ENCODE measurements around the gene DCTN3.

The DCTN3 gene

DNA sequence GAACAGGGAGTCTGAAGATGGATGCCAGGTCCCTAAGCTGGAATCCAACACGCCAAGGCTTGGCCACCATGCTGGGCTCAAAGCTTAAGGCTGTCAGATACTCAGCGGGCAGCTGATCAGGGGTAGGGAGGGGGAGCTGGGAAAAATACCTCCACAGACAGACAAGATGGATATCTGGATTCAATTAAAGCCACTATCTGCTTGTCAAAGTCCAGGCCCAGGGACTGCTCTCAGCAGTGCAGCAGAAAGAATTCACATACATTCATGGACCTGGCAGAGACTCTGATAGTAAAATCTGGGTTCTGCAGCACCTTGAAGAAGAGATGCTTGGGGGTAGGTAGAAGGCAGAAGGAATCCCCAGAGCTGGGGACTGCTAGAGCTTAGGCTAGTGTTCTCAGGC, 5.2 kb downstream of the DCTN3 start:
- TF ChIP-seq, protein P1, sequence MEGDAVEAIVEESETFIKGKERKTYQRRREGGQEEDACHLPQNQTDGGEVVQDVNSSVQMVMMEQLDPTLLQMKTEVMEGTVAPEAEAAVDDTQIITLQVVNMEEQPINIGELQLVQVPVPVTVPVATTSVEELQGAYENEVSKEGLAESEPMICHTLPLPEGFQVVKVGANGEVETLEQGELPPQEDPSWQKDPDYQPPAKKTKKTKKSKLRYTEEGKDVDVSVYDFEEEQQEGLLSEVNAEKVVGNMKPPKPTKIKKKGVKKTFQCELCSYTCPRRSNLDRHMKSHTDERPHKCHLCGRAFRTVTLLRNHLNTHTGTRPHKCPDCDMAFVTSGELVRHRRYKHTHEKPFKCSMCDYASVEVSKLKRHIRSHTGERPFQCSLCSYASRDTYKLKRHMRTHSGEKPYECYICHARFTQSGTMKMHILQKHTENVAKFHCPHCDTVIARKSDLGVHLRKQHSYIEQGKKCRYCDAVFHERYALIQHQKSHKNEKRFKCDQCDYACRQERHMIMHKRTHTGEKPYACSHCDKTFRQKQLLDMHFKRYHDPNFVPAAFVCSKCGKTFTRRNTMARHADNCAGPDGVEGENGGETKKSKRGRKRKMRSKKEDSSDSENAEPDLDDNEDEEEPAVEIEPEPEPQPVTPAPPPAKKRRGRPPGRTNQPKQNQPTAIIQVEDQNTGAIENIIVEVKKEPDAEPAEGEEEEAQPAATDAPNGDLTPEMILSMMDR (IDR thresholded peaks at IDR 0.05; ENCODE audit: low read depth, low read length, missing control alignments), result no peak
- no peak overlapping the region for H3K4me3 ChIP-seq (replicated peaks; ENCODE audit: low read depth, low read length)
- no peak for DNase-seq (ENCODE audit: extremely low read depth, low read depth)

DNA sequence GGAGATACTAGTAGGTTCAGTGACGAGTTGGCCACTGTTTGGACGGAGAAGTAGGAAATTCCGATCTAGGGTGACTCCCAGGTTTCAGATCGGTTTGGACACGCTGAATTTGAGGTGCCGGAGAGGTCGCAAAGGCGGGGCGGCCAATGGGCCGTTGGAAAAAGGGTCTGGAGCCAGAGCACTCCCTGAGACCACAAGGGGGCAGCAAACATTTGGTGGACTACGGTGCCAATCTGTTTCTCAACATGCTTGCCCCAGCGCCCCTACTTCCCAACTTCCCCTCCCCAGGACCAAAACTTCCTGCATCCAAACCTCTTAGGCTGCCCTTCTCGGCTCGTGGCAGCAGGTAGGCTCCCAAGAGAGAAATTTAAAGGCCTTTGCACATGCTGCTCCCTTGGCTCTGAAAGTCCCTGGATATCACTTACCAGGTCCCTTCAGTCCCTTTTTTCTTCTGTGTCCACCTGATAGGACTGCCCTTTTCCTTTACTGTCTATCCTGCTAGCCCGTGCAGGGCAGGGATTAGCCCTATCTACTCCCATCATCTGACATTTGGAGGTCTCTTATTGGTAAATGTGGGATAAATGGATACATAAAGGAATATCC, 7.4 kb downstream of the DCTN3 start:
- H3K4me3 ChIP-seq (replicated peaks; ENCODE audit: low read depth, low read length), result peak overlapping the region; percentile 96
- peak; percentile 63 for DNase-seq (ENCODE audit: extremely low read depth, low read depth)
- TF ChIP-seq, protein P1 (IDR thresholded peaks at IDR 0.05; ENCODE audit: low read depth, low read length, missing control alignments), result peak; percentile 92

DNA sequence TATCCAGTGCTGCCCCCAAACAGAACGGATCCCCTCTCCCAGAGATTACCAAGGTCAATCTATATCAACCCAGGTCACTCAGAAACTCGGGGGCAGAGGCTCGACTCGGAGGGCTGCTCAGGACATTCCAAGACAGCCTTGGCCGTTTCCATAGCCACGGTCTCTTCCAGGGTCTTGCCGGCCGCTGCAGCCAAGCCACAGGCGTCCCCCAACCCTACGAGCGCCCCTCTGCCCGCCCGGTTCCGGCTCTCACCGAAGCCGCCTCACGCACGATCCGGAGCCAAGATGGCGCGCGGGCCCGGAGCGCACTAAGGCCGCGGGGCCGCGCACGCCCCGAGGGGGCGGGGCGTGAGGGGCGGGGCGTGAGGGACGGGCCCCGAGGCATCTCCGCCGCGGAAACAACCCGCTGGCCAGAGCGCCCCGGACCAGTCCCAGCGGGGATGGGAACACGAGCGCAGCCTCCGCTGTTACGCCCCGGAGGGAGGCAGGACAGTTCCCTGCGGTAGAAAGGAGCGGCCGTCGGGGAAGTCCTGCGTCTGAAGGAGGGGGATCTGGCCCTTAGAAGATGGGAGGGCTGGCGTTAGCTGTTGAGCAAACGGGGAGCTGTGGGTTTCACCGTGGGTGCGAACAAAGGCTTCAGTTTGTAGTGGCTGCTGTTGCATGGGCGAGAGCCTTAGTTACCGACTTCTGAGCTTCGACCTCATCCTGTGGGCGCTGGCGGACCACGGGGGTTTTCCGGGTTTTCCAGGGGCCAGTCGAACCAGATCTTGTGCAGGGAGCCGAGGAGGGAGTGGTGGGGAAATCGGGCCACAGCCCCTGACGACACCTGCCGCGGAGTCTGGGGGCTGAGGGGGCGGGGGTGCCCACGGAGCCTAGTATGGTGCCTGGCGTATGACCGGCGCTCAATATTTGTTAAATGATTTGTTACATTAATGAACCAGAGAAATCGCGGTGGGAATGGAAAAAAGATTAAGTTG, 8.2 kb downstream of the DCTN3 start, which contains the start of gene RPP25L:
Gene RPP25L (minus strand): TSS at position 287 of the 977 bp plus-strand sequence. CDS start 801 bp downstream, outside the sequence.
- TF ChIP-seq, protein P1 (IDR thresholded peaks at IDR 0.05; ENCODE audit: low read depth, low read length, missing control alignments), result no peak
- H3K4me3 ChIP-seq (replicated peaks; ENCODE audit: low read depth, low read length), result peak within 1 kb of the TSS; percentile 96
- DNase-seq (ENCODE audit: extremely low read depth, low read depth), result peak; percentile 40

DNA sequence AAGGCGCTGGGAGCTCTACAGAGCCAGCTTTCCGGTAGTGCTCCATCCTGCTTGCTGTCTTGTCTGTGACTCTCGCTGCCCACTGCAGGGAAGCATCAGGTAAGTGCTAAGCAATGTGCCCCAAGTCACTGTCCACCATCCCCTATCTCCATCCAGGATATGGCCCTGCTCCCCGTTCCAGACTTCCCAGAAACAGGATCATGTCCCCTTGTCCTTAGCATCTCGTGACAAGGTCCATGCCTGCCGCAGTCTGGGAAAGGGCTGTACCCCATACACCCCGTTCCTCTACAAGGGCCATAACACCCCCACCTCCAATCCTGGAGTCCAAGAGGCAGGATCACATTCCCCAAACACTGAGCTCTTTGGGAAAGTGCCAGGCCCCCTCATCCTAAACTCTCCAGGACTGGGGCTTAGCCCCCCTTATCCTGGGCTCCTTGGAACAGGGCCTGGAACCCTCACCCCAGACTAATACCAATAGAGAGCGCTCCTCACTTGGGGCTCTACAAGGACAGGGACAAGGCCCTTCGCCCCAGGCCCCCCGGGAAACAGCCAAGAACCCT, 9.0 kb downstream of the DCTN3 start:
- DNase-seq (ENCODE audit: extremely low read depth, low read depth), result no peak
- peak overlapping the region; percentile 96 for H3K4me3 ChIP-seq (replicated peaks; ENCODE audit: low read depth, low read length)
- TF ChIP-seq, protein P1 (IDR thresholded peaks at IDR 0.05; ENCODE audit: low read depth, low read length, missing control alignments), result no peak

DNA sequence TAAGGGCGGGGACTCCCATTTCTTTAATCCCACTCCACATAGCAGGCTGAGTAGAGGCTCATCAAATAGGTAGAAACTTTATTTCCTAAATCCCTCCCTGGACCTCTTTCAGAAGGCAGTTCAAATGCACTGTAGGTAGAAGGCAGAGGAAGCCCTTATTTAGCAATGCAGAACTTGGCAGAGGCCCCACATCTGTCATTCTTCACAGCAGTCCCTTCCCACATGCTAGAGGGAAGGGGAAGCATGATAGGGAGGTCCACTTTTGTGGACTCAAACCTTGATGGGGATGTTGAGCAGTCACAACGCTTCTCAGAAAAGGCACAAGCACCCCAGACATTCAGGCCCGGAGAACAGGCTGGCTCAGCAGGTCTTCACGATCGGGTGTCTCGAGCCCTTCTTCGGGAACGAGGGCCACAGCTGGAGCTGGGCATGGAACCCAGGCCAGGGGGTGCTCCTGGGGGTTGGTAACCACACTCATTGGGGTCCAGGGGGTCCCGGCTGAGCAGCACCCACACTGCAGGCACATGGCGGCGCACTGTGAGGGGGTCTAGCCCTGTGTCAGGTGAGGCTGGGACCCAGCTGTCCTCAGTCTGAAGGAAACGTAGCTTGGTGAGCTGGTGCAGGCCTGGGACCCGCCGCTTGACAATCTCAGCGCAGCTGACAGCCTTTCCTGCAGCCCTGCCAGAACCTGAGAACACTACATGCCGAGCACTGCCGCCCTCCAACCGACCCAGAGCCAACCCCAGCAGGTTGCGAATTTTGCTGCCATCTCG, 9.7 kb downstream of the DCTN3 start:
- TF ChIP-seq, protein P1 (IDR thresholded peaks at IDR 0.05; ENCODE audit: low read depth, low read length, missing control alignments), result no peak
- no peak for DNase-seq (ENCODE audit: extremely low read depth, low read depth)
- H3K4me3 ChIP-seq (replicated peaks; ENCODE audit: low read depth, low read length), result peak overlapping the region; percentile 96

DNA sequence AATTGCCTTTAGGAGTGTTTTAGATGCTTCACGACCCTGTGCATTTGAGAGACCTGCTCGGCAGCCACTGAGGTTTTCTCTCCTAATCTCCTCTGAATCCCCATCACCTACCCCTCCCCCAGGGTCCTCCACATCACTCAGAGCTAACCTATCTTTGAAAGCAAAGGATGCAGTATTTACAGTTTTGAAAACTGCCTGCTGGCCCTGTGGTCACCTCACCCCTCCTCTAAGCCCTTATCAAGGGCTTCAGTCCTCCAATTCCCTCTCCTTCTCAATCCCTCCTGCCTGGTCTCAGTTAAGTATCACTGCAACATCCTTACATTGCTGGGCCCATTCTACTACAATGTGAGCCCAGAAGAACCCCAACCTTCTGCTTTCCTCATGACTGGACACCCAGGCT, 13.0 kb downstream of the DCTN3 start:
- TF ChIP-seq, protein P1 (IDR thresholded peaks at IDR 0.05; ENCODE audit: low read depth, low read length, missing control alignments), result no peak
- no peak overlapping the region for H3K4me3 ChIP-seq (replicated peaks; ENCODE audit: low read depth, low read length)
- DNase-seq (ENCODE audit: extremely low read depth, low read depth), result no peak
